Neural cell (in vitro differentiated cells): ENCODE results near the gene OTUD5. TPM values are rescaled to one million over a fixed set of nuclear protein-coding genes. Genes with fewer than 3 reads are reported as not detected.
A peak's percentile ranks its signal among the peaks of the same experiment; 100 is the strongest.

ENCODE experiments used
- H2AFZ ChIP-seq: fragments of 200-600, 300-800 bp; sonication (generic), shearing (Covaris generic); 2 replicates; pipeline ENCODE4 v1.6.0; 2014; ENCODE audit warnings: low read depth, mild to moderate bottlenecking, antibody characterized with exemption, low read length, moderate library complexity
- H3F3A ChIP-seq: fragments of 200-600 bp; shearing (Covaris generic); 2 replicates; pipeline ENCODE4 v1.6.1; 2016; ENCODE audit warnings: mild to moderate bottlenecking, moderate library complexity, mixed read lengths, antibody characterized with exemption, low read length; ENCODE audit not compliant: insufficient read depth, poor library complexity, severe bottlenecking
- H3K27ac ChIP-seq: fragments of 200-600, 300-800 bp; sonication (generic), shearing (Covaris generic); 2 replicates; pipeline ENCODE4 v1.5.1; 2014; ENCODE audit warnings: mild to moderate bottlenecking, low read length, moderate library complexity
- H3K27me3 ChIP-seq: fragments of 300-800, 200-600 bp; sonication (generic), shearing (Covaris generic); 2 replicates; pipeline ENCODE4 v1.6.0; 2014; ENCODE audit warnings: mild to moderate bottlenecking, low read depth, low read length, moderate library complexity; ENCODE audit not compliant: insufficient read depth
- H3K36me3 ChIP-seq: fragments of 300-800, 200-600 bp; sonication (generic), shearing (Covaris generic); 2 replicates; pipeline ENCODE4 v1.5.1; 2014; ENCODE audit warnings: mild to moderate bottlenecking, antibody characterized with exemption, low read length, moderate library complexity; ENCODE audit not compliant: insufficient read depth
- H3K4me2 ChIP-seq: fragments of 300-800, 200-600 bp; sonication (generic), shearing (Covaris generic); 2 replicates; pipeline ENCODE4 v1.6.0; 2014; ENCODE audit warnings: mild to moderate bottlenecking, low read length
- H3K4me3 ChIP-seq: fragments of 300-800, 200-600 bp; sonication (generic), shearing (Covaris generic); 2 replicates; pipeline ENCODE4 v1.5.1; 2014; ENCODE audit warnings: mild to moderate bottlenecking, low read length, moderate library complexity
- H3K79me2 ChIP-seq: fragments of 200-600 bp; shearing (Covaris generic); replicated peaks from 2 replicates; pipeline ENCODE4 v1.6.0; 2014; ENCODE audit warnings: mild to moderate bottlenecking, low read length, moderate library complexity; ENCODE audit not compliant: insufficient read depth
- H3K9ac ChIP-seq: fragments of 300-800, 200-600 bp; sonication (generic), shearing (Covaris generic); 2 replicates; pipeline ENCODE4 v1.6.1; 2016; ENCODE audit warnings: mild to moderate bottlenecking, low read length, mixed read lengths
- H3K9me2 ChIP-seq: fragments of 200-600 bp; shearing (Covaris generic); 2 replicates; pipeline ENCODE4 v1.6.1; 2016; ENCODE audit warnings: mild to moderate bottlenecking, low read length, mixed read lengths; ENCODE audit not compliant: insufficient read depth
- H3K9me3 ChIP-seq: fragments of 200-600, 300-800 bp; sonication (generic), shearing (Covaris generic); 2 replicates; pipeline ENCODE4 v1.6.1; 2016; ENCODE audit warnings: mild to moderate bottlenecking, mixed run types, low read length, moderate library complexity, mixed read lengths
- H4K20me1 ChIP-seq: fragments of 200-600 bp; shearing (Covaris generic); 2 replicates; pipeline ENCODE4 v1.6.1; 2016; ENCODE audit warnings: mild to moderate bottlenecking, mixed run types; ENCODE audit not compliant: insufficient read depth
- CTCF ChIP-seq: fragments of 450-650 bp; IDR thresholded peaks from 2 replicates; pipeline ENCODE4 v1.5.1; 2014; ENCODE audit warnings: antibody characterized with exemption, mild to moderate bottlenecking, moderate library complexity; ENCODE audit not compliant: poor library complexity, severe bottlenecking
- EP300 ChIP-seq: fragments of 450-650 bp; conservative IDR thresholded peaks from 2 replicates; pipeline ENCODE4 v1.6.1; 2014; ENCODE audit warnings: antibody characterized with exemption, mild to moderate bottlenecking, moderate library complexity; ENCODE audit not compliant: poor library complexity, severe bottlenecking
- EZH2 ChIP-seq: fragments of 200-600, 300-800 bp; shearing (Covaris generic), sonication (generic); IDR thresholded peaks from 2 replicates; pipeline ENCODE4 v1.6.1; 2014; ENCODE audit warnings: antibody characterized with exemption, low read length, borderline replicate concordance, mild to moderate bottlenecking; ENCODE audit not compliant: insufficient read depth, poor library complexity, severe bottlenecking
- MXI1 ChIP-seq: fragments of 450-650 bp; conservative IDR thresholded peaks from 2 replicates; pipeline ENCODE4 v1.6.1; 2014; ENCODE audit warnings: antibody characterized with exemption, mild to moderate bottlenecking; ENCODE audit not compliant: poor library complexity, severe bottlenecking
- POLR2AphosphoS5 ChIP-seq: IDR thresholded peaks from 2 replicates; pipeline ENCODE4 v1.6.1; 2012
- RAD21 ChIP-seq: fragments of 450-650 bp; conservative IDR thresholded peaks from 2 replicates; pipeline ENCODE4 v1.6.1; 2014; ENCODE audit warnings: antibody characterized with exemption, mild to moderate bottlenecking, moderate library complexity
- SMC3 ChIP-seq: fragments of 450-650 bp; conservative IDR thresholded peaks from 2 replicates; pipeline ENCODE4 v1.6.1; 2014; ENCODE audit warnings: antibody characterized with exemption, mild to moderate bottlenecking, moderate library complexity; ENCODE audit not compliant: poor library complexity
- TAF1 ChIP-seq: IDR thresholded peaks from 2 replicates; pipeline ENCODE4 v1.6.1; 2012; ENCODE audit warnings: low read depth
- polyA plus RNA-seq: library from polyadenylated mRNA; depleted of rRNA; stranded (reverse); fragments of >200 nt; gene quantifications from 2 replicates; pipeline ENCODE4 v1.2.3, GENCODE V29; 2014
- TF ChIP-seq, protein P1 (sequence below): IDR thresholded peaks from 2 replicates; pipeline ENCODE4 v1.6.1; 2012; ENCODE audit warnings: borderline replicate concordance

Gene OTUD5
- polyA plus RNA-seq, 1 donor from 2014 or later = 34.3 TPM

DNA sequence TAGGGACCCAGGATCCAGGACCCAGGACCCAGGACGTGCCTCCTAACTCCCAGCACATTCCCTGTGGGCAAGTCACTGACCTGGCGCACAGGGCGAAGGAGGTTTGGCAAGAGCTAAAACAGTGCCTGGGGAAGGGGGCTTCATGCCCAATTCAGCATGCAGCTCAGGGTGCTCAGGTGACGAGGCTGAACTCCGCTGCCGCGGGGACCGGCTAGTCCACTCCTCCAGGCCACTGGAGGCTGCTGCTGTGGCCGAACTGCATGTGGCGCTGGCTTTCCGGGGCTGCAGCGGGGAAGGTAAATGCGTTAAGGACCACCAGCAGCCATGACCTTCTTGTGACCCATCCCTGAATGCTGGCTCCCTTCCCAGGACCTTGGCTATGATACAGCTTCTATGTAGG is 33.6 kb downstream of the OTUD5 start:
- no peaks in the 10 kb centered on the region for H4K20me1 ChIP-seq
- H3F3A ChIP-seq = no peaks in the 10 kb centered on the region
- no peaks in the 10 kb centered on the region for H3K9me2 ChIP-seq
- H3K4me3 ChIP-seq = no peak overlapping the region
- H3K4me2 ChIP-seq = no peak overlapping the region
- TF ChIP-seq RAD21 = no peak
- no peak for TF ChIP-seq TAF1
- TF ChIP-seq CTCF = no peak
- no peak for TF ChIP-seq EP300
- no peak for TF ChIP-seq SMC3
- no peak for TF ChIP-seq POLR2AphosphoS5
- no peak for TF ChIP-seq MXI1
- TF ChIP-seq EZH2 = no peak
- TF ChIP-seq, protein P1, sequence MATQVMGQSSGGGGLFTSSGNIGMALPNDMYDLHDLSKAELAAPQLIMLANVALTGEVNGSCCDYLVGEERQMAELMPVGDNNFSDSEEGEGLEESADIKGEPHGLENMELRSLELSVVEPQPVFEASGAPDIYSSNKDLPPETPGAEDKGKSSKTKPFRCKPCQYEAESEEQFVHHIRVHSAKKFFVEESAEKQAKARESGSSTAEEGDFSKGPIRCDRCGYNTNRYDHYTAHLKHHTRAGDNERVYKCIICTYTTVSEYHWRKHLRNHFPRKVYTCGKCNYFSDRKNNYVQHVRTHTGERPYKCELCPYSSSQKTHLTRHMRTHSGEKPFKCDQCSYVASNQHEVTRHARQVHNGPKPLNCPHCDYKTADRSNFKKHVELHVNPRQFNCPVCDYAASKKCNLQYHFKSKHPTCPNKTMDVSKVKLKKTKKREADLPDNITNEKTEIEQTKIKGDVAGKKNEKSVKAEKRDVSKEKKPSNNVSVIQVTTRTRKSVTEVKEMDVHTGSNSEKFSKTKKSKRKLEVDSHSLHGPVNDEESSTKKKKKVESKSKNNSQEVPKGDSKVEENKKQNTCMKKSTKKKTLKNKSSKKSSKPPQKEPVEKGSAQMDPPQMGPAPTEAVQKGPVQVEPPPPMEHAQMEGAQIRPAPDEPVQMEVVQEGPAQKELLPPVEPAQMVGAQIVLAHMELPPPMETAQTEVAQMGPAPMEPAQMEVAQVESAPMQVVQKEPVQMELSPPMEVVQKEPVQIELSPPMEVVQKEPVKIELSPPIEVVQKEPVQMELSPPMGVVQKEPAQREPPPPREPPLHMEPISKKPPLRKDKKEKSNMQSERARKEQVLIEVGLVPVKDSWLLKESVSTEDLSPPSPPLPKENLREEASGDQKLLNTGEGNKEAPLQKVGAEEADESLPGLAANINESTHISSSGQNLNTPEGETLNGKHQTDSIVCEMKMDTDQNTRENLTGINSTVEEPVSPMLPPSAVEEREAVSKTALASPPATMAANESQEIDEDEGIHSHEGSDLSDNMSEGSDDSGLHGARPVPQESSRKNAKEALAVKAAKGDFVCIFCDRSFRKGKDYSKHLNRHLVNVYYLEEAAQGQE = no peak
- no peaks in the 10 kb centered on the region for H3K27me3 ChIP-seq
- no peaks in the 10 kb centered on the region for H3K9me3 ChIP-seq
- no peaks in the 10 kb centered on the region for H3K79me2 ChIP-seq
- no peak overlapping the region for H3K27ac ChIP-seq
- no peak overlapping the region for H3K9ac ChIP-seq
- H2AFZ ChIP-seq = no peak overlapping the region
- no peaks in the 10 kb centered on the region for H3K36me3 ChIP-seq

DNA sequence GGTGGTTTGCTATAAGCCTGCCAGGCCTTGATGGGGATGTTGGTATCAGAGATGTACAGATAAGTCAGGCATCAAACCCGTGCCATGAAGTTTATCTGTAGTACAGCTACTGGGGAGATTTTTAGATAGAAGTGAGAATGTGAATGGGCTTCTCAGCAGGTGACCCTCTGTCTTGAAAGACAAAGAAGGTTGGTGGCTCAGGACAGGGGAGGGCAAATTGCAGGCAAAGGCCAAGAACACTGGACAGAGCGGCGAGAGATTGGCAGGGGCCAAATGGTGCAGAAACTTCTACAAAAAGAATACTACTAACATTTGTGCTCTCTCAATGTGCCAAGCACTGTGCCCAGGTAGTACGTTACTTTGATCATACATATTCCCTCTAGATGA is 36.7 kb downstream of the OTUD5 start:
- H3K79me2 ChIP-seq = no peaks in the 10 kb centered on the region
- H3K9ac ChIP-seq = no peak overlapping the region
- peak overlapping the region; percentile 16 for H3K27ac ChIP-seq
- H3K27me3 ChIP-seq = no peaks in the 10 kb centered on the region
- H3F3A ChIP-seq = no peaks in the 10 kb centered on the region
- peak overlapping the region; percentile 74 for H3K4me3 ChIP-seq
- H4K20me1 ChIP-seq = no peaks in the 10 kb centered on the region
- H3K4me2 ChIP-seq = no peak overlapping the region
- H3K9me2 ChIP-seq = no peaks in the 10 kb centered on the region
- H3K9me3 ChIP-seq = no peaks in the 10 kb centered on the region
- H3K36me3 ChIP-seq = no peaks in the 10 kb centered on the region
- TF ChIP-seq, protein P1 = no peak
- TF ChIP-seq RAD21 (no peak), EZH2 (no peak), EP300 (no peak), MXI1 (no peak), TAF1 (no peak), CTCF (no peak), POLR2AphosphoS5 (no peak), SMC3 (no peak)
- no peak overlapping the region for H2AFZ ChIP-seq
